Middle frontal gyrus (tissue), 1 donor: Measurements from ENCODE around the gene C3orf18.
A peak's percentile ranks its signal among the peaks of the same experiment; 100 is the strongest.

Experiments used
- DNase-seq: peaks from one replicate; pipeline ENCODE4 v3.0.0-alpha.2; 2015; ENCODE audit warnings: low spot score; ENCODE audit errors: extremely low spot score

C3orf18 gene

DNA sequence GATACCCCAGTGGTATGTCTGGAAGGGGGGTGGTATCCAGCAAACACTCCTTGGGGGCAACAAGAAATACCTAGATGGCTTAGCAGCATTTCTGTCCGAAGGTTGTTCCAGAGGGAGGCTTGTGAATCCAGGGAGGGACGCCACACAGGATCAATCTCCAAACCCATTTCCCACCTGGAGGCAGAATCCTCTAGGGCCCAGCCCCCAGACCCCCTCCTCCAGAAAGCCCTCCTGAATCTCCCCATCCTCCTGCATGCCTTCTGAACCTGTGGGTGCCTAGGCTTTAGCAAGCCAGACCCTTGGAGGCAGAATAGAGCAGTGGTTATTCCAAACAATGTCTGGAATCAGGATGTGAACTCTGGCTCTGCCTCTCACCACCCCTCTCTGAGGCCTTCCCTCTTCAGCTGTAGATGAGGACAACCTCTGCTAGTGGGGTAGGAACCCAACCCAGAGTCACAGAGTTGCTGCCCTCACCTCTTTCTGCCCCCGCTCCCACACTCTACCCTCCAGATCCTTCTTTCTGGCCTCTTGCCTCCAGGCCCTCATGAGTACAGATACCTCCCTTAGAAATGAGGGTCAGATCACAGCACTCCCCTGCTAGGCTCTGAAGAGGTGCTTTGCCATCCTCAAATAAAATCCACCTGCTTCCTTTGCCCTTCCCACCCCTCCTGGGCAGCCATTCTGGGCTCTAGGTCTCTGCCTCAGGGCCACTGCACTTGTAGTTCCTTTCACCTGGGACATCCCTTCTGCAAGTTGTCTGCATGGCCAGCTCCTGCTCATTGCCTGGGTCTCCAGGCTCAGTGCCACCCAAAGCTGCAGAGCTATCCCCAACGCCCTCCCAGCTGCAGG lies 35.9 kb upstream of the C3orf18 start:
- no peak for DNase-seq

DNA sequence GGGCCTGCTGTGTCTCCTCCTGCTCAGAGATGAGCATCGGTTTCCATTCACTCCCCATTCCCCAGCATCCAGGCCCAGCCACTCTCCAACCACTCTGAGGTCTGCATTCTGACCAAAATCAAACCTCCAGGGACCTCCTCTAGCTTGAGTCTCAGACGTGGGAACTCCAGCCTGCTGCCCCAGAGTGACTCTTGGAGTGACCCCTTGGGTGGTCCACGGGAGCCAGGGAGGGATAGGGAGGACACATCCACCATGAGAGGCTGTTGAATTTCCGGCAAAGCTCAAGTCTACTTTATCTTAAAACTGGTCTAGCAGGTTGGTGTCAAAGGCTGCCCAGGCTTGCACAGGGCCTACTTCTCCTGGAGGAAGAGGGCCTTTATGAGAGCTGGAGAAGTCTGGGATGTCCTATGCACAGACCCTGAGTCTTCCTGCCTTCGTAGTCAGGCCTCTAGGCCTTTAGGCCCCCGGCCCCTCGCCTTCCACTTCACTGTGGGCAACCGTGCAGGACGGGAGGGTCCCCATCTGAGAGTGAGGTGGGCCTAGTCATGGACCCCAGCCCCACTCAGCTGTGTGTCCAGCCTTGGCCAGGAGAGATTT lies 35.1 kb upstream of the C3orf18 start:
- DNase-seq = no peak

DNA sequence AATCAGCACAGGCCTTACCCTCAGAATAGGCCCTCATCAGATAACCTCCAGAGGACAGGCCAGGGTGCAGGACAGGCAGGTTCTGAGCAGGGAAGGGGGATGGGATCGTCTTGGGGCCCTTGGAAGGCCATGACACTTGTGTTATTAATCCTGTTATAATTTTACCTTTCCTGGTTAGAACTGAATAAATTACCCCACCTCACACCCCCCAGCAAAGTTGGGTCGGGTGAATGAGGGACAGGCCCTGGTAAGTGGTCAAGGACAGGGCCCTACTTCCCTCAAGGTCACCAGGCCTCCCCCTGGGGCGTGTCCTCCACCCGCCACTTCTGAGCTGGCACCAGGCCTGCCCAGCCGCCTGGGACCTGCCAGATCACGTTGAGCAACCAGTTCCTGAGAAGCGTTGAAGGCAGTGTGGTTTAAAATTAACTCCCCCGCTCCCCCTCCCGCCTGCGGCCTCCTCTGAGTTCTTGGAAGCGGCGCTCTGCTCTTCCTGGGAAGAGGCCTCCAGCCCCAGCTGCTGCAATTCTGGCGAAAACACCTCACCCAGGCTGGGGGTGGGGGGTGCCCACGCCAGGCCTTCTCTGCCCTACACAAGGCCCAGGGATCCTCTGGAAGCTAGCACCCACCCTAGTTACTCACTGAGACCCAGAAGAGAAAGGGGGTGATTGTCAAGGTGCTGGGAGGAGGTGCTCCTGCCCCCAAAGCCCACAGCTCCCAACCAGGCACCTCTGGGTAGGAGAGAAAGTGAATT lies 33.5 kb upstream of the C3orf18 start:
- DNase-seq = peak; percentile 67

DNA sequence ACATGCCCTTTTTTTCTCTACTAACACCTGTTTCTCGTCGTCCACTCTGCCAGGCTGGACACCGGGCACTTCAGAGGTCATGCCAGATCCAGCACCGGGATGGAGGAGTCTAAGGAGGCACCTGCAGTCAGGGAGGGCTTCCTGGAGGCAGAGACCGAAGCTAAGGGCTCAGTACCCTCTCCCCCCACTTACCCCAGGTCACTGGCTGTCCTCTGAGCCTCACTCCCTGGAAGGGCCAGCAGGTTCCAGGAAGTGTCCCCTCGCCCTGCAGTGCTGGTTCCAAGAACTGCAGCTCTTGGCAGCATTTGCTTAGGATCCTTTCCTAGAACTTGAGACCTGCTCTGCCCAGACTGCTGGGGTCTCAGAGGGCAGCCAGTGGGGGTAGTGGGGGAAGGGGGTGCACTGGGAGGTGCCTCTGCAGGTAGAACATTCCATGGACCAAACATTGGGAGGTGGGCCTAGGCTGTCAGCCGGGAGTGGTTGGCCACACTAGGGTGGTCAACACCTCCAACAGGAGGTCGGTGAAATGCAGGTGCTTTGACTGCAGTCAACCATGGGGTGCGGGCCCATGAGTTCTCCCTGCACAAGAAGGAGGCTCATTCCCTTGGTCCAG lies 32.7 kb upstream of the C3orf18 start:
- DNase-seq = no peak

DNA sequence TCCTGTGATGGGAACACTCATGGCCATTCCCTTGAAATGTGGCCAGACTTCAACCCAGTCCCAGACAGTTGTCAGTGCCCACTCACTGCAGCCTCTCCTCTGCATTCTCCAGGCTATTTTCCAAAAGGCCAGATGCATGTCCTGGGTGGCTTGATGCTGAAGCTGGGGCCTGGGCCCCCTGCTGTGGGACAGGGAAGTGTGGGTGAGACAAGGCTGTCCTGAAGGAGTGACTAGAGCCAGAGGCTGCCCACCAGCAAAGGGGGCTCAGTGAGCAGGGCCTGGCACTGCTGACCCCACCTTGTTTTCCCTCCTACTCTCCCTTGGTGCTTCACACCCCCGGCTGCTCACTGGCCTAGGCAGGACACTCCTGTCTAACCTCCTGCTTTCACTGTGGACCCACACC lies 32.2 kb upstream of the C3orf18 start:
- no peak for DNase-seq

DNA sequence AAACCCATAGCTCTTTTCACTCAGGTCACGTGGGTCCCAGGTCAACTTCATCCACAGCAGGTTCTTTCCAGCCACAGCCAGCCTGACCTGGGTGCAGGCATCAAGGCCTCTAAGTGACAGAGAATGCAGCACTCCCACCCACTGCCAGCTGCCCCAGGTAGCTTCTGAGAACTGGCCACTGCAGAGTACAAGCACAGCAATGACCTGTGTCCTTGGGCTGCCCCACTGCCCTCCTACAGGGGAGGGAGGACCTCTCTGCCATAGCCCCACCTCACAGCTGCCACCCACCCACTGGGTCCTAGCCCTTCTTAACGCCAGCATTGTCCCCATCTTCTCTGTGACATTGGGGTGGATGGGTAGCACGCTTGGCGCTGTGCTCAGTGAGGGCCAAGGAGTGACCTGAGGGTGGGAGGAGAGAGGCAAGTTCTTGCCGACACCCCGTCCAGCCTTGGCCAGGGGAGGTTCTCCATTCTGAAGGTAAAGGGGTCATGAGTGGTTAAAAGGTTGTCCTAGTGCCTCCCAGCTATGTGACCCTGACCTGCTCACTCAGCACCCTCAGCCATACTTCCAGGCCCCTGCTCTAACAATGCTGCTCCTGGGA lies 31.7 kb upstream of the C3orf18 start:
- DNase-seq = no peak

DNA sequence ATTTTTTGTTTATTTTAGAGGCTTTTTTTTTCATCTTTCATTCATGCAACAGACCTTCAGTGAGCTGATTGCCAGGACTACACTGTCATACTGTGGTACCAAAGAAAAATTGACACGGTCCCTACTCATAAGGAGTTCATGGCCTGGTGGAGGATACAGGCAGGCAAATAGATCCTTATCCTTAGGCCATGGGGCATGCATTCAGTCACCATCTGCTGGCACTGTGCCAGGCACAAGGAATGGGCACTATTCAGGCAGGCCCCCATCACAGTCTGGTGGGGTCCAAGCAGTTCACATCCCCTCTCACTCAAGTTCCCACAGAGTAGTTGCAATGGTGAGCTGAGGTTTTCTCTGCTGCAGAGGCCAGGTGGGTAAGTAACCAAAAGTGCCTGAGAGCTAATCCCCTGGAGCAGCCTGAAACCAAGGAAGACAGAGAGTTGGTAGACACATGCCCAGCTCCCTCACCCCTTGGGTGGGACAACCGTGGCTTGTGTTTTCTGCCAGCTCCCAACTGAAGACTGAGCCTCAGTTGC lies 26.8 kb upstream of the C3orf18 start:
- no peak for DNase-seq

DNA sequence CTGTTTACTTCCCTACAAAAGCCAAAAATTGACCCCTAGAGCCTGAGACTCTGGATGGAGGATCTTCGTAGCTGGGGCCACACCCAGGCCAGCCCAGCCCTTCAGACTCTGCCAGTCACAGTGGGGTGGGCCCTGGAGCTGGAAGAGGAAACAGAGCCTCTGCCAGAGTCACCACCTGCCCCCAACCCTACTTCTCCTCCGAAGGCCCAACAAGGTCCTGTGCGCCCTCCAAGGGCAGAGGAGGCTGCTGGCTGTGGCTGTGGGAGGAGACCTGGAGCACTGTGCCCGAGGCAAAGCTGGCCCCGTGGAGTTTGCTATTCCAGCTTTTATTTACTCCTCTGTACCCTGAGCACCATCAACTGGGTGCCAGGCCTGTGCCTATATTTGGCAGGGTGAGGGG lies 25.0 kb upstream of the C3orf18 start:
- no peak for DNase-seq

DNA sequence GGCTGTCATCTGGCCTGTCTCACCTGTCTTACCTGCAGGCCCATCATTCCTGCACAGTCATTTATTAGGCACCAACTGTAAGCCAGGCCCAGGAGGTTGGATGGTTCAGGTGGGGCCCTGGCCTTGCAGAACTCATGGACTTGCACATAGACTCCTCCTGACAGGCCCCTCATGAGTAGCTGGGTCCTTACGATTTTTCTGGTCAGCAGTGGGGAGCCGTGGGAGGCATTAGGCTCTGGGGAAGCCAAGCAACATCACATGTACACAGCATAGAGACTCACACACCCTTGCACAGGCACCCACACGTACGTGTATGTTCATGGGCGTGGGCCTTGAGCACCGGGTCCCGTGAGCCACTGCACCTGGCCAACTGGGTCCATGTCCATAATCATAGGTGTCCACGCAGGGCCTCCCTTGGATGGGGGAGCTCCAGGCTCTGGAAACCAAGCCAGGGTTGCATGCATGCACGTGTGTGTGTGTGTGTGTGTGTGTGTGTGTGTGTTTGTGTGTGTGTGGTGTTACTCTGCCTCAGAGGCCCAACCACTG lies 23.7 kb upstream of the C3orf18 start:
- DNase-seq = no peak

DNA sequence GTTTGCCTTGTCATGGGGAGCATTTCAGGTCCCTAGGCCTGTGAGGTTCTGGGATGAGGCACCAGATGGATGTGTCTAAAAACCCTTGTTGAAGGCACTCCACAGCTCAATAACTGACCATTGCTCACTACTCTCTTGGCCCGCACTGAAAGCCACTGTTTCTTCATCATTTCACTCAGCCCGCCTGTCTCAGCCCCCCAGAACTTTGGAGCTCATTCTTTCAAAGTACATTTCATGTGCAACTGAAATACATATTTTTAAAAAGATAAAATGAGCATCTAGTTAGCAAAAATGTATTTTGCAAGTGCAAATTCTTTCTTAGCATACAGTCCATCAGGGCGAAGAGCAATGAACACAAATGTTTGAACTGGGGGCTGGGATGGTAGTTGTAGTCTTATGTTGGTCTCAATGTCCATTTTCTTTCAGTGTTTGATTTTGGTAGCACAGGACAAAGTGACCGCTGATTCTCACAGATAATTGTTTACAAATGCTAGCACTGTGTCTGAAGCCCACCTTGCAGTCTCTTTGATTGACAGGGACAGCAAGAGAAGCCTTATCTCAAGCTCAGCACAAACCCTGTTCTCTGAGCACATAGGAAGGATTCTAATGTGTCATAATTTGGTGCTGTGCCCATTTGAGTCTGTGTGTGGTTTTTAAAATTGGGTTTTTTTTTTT lies 21.3 kb upstream of the C3orf18 start:
- DNase-seq = no peak

DNA sequence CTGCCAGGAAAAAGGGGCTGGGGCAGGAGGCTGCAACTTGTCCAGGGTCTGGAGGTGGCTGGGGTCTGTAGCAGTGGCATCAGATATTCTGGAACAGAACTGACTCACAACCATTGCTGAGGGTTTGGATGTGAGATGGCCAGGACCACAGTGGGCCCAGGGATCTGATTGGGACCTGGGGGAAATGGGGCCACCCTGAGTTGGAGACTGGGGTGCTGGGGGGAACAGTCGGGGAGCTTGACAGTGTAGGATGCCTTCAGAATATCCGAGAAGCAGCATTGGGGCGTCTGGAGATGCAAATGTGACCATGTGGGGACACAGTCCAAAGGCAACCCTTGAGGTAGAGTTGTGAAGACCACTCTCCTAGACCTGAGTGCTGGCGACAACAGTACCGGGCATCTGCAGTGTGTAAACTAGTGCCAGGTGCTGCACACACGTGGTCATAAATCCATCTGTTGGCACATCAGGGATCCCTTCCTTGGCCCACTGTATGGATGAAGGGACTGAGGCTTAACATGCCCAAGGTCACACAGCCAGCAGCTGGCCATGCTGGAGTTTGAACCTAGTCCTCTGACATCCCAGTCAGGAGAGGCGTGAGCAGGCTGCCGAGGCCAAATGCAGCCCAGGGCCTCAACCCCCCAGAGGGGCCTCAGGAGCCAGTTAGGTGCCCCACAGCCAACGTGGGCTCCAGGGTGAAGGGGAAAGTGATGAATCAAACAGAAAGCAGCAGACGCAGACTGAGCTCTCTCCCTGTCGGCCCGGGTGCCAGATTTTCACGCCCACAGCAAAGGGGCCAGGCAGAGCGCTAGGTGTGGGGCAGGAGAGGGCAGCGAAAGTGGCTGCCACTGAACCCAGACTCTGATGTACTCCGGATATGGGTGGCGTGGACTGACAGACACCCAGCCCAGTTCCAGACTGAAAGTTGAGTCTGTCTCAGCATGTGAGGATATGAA lies 20.5 kb upstream of the C3orf18 start:
- DNase-seq = no peak

DNA sequence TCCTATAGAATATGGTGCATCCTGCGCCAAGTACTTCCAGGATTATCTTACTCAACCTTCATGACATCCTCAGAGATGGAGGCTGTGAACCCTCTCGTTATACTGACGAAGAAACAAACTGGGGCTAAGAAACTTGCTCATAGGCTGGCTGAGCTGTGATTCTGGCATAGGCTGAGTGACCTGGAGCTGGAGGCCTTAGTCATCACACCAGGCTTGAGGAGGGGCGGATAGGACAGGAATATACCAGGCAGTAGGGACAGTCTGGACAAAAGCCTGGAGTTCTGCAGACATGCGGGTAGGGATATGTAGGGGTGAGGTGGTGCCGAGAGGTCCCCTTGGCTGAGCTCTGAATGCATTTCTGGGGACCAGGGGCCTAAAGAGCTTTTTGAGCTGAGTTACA lies 19.8 kb upstream of the C3orf18 start:
- no peak for DNase-seq

DNA sequence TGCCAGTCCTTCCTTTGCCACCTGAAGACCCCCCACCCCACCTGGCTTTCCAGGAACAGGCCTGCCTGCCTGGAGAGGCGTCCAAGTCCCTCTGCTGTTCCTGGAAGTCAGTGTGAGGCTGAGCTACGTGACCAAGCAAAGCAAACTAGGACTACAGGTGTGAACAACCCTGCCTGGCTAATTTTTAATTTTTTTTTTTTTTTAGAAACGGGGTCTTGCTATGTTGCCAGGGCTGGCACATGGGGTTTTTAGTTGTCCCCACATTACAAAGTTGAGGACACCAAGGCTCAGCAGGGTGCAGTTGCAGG lies 19.2 kb upstream of the C3orf18 start:
- DNase-seq = no peak

DNA sequence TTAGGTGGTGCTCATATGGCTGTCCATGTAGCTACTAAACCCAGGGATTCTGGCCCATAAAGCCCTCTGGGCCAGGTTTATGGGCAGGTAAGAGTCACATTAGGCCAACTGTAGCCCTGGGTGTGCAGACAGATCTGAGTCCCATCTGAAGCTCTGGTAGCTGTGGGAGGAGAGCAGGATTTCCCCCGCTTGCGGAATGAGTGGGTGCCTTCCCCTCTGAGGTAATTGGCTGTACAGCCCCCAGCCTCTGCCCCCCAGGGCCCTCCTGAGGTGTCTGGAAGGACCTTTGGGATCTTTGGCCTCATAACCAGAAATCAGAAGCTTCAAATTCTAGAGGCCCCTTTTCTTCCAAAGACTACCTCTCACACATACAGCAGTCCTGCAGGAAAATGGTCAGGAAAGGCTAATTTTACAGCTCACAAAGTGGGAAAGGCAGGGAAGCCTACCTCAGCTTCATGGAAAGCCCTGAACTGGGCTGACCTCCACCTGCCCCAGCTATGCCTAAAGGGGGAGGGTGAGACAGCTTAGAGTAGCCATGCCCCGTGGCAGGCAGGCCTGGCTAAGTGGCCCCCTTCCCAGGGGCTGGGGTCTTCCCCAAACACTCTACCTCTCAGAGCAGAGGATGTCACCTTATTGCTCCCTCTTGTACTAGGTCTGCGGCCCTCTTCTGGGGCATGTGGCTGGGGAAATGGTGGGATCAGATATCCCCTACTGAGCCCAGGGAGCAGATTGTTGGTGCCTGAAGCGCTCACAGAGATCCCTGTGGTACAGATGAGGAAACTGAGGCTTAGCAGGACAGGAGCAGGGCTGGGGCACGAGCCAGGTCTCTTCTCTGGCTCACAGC lies 18.6 kb upstream of the C3orf18 start:
- no peak for DNase-seq

DNA sequence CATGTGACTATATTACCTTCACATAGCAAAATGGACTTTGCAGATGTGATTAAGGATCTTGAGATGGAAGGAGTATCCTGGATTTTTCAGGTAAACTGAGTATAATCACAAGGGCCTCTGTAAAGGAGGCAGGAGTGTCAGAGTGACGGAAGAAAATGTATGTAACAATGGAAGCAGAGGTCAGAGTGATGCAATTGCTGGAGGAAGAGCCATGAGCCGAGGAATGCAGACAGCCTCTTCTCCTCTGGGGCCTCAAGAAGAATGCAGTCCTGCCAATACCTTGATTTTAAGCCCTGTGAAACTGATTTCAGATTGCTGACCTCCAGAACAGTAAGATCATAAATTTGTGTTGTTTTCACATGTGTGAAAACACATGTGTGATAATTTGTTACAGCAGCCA lies 16.8 kb upstream of the C3orf18 start:
- no peak for DNase-seq

DNA sequence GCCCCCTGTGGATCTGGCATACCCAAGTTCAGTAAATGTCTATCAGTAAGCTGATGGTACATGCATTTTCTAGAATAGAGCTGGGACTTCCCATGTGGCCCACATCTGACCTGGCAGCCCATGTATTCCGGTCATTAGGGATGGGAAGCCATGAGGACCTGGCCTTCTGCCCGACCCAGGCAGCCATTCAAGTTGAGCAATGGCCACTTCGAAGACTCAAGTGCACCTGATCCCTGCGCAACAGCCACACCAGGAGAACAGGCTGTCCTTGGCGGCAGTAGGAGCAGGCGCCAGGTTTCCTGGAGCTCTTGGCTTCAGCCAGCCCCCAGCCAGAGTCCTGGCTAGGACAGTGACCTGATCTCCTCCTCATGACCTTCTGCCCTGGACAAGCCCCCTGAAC lies 16.4 kb upstream of the C3orf18 start:
- DNase-seq = no peak

DNA sequence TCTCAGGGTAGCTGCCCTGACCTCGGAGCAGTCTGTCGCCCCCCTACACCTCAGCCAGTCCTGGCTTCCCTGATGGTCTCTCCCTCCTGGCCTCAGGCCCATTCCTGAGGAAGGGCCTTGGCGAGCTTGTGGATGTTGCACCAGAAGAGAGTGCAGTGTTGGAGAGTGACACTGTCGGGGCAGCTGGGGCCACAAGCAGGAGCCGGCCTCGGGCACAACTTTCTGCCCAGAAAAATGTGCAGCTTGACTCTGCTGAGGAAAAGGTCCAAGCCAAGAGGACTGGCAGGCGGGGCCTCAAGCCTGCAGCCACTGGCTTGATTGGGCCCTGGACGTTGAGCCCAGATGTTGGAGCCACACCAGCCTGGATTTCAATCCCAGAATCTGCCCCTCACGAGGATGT lies 14.5 kb upstream of the C3orf18 start:
- DNase-seq = no peak

DNA sequence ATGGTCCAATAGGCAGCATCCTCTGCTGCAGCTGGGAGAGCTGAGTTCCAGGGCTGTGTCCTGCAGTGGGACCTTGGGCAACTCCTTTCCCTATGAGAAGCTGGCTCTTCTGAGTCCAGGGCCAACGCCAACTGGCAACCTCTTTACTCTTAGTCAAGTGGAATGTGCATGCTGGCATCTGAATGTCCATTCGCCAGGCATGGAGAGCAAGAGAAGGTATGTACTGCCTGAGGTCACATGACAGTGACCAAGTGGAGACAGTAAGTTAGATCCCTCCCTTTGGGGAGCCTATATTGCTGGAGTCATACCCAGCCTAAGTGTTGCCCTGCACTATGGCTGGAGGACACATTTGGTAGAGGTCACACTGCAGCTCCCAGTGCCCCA lies 13.9 kb upstream of the C3orf18 start:
- DNase-seq = no peak
